NCI-H1417 (cell line): ENCODE results near the gene CLSTN2.
A peak's percentile ranks its signal among the peaks of the same experiment; 100 is the strongest.

Source experiments
- DNase-seq, 3 experiments: peaks; one replicate each; lab custom pipeline; 2025; lab: John Stamatoyannopoulos, UW

Gene CLSTN2

GRCh38 chr3:140093742-140094141, 158.8 kb downstream of the CLSTN2 start:
- DNase-seq: no peak

DNA sequence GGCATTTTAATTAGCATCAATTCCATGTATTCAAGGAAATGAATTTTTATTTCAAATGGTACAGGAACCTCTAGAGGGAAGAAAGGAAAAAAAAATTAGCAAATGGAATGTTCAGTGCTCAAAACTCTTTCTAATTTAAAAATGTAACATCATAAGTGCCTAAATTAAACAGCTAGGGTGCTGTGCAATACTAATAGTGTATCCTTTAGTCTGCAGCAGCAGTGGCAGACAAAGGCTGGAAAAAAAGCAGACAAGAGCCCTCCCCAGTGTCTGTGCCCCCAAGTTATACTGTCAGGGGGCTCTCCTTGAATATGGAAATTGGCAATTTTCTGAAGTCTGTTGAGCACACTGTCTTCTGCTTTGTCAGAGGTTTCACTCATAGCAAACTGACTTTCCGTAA, 159.5 kb downstream of the CLSTN2 start:
- DNase-seq: no peak

DNA sequence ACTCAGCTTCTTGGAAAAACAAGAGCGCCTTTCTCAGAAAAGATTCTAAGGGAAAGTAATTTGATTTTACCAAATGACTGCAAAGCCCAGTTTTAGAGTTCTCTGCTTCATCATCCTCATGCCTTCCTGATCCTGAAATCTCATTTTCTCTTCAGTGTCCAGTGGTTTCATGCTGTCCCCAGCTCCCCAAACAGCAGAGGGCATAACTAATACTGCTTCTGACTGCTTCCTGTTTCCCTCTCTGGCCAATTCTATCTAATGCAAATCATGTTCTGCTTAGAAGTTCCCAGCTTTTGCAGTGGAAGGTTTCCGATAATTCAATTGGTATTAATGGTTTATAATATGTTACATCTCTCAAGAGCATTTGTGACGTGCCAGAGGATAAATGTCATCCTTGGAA, 161.1 kb downstream of the CLSTN2 start:
- DNase-seq: peak in 1 of 3 experiments; percentile 24

DNA sequence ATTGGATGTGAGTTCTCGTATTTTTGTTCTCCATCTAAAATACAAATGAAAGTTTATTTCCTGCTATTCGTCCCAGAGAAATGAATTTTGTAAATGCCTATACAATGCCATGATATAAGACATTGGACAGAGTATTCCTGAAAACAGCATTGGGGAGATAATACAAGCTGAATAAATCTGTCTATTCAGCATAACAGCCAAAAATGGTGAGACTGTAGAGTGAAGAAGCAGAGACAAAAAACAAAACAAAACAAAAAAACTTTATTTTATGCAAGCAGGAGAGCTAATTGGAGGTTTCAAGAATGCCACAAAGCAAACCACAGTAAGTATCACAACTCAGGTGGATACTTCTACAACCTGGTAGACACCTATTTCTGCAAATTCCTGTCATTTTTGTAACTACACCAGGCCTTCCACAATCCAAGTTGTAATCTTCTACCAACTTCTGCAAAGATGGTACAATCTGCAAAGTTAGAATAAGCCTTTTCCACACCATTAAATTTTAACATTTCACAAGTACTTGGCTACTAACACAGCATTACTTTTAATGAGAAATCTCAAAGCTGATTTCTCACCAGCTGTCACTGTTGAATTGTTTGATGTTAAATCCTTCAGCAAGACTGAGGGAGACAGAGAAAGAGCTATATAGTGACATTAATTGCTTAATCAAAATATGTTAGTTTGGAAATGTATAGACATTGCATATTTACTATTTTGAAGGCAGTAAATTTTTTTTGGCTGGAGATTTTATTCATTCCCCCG, 163.1 kb downstream of the CLSTN2 start:
- no peak for DNase-seq

GRCh38 chr3:140100479-140100878, 165.5 kb downstream of the CLSTN2 start:
- no peak for DNase-seq

DNA sequence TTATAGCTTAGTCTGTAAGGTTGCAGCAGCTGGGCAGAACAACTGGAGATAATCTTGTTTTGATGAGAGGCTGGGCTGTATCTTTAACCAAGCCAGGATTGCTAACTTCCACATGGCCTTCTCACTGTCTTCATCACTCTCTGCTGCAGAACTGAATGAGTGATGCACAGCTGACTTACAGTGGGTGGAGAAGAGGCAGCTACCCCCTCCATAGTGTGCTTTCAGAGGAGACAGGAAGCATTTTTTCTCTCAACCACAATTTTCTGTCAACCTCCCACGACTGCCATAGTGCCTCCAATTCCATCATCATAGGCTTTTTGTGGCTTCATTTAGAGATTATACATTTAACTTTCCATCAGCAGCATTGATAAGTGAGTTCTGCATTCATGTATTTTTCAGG, 168.2 kb downstream of the CLSTN2 start:
- no peak for DNase-seq

- DNase-seq: no peak
Observed at GRCh38 chr3:140103986-140104645, 169.1 kb downstream of the CLSTN2 start.

- peak in 2 of 3 experiments; percentile 55 to 77 for DNase-seq
Observed at GRCh38 chr3:140113996-140114788, 179.2 kb downstream of the CLSTN2 start.

- DNase-seq: peak in 1 of 3 experiments; percentile 55
Observed at GRCh38 chr3:140114789-140115080, 179.8 kb downstream of the CLSTN2 start.

- peak in 1 of 3 experiments; percentile 6 for DNase-seq
Observed at GRCh38 chr3:140117096-140117526, 182.1 kb downstream of the CLSTN2 start.

DNA sequence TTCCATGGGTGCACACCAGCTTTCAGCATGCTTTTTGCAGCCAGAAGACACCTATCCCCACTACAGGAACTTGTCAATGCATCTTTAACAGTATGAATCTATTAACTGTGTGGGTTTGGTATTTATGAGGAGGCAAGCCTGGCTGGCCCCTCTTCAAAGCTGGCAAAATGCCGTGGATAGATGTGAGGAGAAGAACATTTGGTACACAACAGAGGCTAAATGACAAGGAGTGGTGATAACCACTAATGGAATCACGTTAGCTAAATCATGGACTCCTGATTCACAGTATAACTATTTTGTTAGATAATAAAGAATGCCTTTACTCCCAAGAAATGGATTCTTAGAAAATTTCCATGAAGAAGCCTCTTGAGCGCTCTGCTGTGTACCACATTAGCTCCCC, 187.2 kb downstream of the CLSTN2 start:
- DNase-seq: no peak

- DNase-seq: peak in 2 of 3 experiments; percentile 33 to 63
Observed at GRCh38 chr3:140128217-140128616, 193.2 kb downstream of the CLSTN2 start.

- peak in 2 of 3 experiments; percentile 3 to 63 for DNase-seq
Observed at GRCh38 chr3:140128631-140129030, 193.6 kb downstream of the CLSTN2 start.

- DNase-seq: no peak
Observed at GRCh38 chr3:140129768-140130284, 194.8 kb downstream of the CLSTN2 start.

- peak in 1 of 3 experiments; percentile 47 for DNase-seq
Observed at GRCh38 chr3:140131895-140132294, 196.9 kb downstream of the CLSTN2 start.

- no peak for DNase-seq
Observed at GRCh38 chr3:140134231-140134965, 199.4 kb downstream of the CLSTN2 start.

DNA sequence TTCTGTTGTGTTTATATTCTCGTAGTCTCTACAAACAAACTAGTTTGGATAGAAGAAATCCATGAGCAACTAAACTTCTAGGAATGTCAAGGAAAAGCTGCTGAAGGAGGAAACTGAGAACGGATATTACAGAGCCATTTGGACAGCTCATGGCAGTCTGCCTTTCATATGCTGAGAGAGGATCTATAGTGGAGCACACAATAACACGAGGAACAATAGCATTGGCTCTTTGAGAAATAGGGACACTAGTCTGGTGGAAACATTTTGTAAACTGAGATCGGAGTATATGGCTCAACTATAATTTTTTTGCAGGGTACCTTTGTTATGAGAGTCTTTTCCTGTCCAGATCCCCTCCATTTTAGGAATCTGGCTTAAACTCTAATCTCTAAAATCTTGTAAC, 200.5 kb downstream of the CLSTN2 start:
- no peak for DNase-seq

DNA sequence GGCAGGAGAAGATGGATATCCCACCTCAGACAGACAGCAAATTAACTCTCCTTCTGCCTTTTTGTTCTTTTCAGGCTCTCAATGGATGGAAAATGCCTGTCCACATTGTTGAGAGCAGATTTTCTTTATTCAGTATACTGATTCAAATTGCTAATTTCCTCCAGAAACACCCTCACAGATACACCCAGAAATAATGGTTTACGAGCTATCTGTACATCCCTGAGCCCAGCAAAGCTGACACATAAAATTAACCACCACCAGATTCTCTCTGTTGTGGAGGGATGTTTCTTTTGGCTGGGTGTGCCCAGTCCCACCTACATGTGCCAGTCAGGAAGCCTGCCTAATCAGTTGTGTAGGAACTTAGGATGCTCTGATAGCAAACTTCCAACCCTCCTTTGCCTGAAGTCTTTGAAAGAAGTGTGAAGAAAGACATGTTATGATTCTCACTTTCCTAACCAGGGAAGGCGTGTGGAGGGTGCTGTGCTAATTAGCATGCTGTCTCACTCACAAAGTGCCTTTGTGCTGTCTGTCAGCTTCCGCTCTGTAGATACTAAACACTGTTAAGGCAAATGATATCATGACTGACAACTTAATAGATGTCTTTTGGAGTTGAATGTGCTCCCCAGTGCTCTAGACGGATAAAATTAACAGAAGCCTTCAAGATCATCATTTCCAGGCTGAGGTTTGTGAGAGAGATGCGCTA, 208.5 kb downstream of the CLSTN2 start:
- peak in 2 of 3 experiments; percentile 15 to 62 for DNase-seq

DNA sequence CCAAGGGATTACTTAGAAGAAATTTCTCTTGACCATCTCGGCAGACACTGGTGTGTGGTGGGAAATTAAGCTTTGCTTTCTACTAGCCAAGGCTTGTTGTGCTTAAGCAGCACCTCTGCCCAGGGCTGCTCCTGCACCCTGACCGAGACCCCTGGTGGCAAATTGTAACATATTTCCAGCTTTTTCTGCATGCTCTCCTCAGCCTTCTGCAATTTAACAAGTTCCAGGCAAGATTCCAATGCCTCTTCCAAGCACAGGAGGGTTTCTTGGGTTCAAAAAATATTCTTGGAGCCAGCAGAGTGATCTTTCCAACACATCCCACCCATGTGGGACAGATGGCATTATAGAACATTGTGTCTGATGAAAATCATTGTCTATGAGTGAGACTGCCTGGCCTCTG, 210.5 kb downstream of the CLSTN2 start:
- DNase-seq: no peak

DNA sequence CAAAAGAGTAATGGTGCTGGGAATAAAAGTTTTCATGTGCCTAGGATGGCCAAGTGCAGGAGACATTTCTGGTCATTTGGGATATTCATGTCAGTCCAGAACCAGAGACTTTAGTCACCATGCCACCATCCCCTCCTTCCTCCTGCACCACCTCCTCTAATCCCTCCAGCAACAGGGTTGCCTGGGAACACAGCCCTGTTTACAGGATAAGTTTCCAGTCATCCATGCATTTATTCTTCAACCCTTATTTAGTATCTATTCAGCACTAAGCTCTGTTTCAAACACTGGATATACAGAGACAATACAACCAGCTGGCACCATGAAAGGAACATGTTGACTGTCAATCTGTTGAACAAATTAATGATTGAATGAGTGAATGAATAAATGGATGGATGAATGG, 211.7 kb downstream of the CLSTN2 start:
- no peak for DNase-seq

DNA sequence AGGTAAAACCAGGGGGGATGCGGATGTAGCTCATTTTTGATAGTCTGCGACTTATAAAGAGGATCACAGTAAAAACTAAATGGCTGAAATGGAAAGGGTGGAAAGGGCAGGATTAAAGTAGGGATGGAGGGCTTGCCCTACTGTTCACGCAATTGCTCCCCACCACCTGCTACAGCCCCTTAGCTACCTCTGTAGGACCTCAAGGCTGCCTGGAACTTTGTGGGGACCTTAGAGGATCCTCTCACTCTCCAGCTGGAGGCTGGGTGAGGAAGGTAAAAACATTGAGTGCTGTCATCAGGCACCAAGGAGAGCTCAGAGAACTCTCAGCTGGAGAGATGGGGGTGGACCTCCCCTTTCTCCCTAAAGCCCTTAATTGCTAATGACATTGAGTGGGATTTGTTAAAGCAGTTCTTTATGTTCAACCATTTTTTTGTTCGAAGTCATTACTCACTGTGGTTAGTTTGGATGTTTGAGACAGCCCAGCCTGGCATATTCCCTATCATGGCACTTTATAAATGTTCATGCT, 213.0 kb downstream of the CLSTN2 start:
- DNase-seq: no peak
